ENCODE results near the gene OOSP1. TPM values are rescaled to one million over a fixed set of nuclear protein-coding genes. Genes with fewer than 3 reads are reported as not detected.
"Not testable (repeated sequence)": the region's sequence is repeated elsewhere in the genome, so short reads cannot be mapped to it uniquely, and the experiment has no call there.

The OOSP1 gene
- total RNA-seq, 1 donor from 2014 or later: not detected

DNA sequence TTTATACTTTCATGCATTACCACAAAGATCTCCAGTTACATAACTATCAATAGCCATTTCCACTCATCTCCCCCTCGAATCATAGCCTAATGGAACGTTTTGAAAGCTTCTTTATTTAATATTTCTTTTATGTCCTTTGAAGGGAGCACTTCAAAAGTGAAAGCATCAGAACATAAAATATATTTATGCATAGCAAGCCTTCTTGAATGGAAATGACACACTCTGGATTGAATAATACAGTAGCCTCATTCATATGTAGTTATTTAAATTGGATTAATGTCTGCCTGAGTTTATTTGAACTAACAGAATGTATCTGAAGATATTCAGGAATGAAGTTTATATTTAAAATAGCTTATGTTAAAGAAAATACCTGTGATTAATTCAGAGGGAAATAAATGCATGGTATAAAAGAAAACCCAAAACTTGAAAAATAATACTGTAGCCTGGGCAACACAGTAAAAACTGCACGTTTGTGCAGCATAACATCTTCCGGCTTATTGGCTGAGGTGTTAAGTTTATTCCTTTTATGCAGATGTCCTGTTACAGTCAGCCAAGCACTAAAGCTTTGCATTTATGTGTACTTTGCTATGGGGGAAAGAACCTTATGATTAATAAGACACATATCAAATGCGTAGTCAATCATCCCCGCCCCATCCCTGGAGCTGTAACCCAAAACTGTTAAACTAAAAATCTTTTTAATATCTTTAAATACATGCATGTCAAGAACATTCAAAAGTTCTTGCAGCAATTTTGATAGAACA is 37.7 kb upstream of the OOSP1 start:
- no peak for FAIRE-seq
- no peak for DNase-seq (ENCODE audit: low read depth)
- Histone ChIP-seq H3K36me3 (ENCODE audit: control insufficient read depth, insufficient read depth, low read length) (no peaks in the 10 kb centered on the region), H3K27me3 (ENCODE audit: control insufficient read depth, insufficient read depth, low read length) (no peaks in the 10 kb centered on the region), H3K4me3 (ENCODE audit: low read depth, low read length) (no peak overlapping the region)
- TF ChIP-seq, protein P1, sequence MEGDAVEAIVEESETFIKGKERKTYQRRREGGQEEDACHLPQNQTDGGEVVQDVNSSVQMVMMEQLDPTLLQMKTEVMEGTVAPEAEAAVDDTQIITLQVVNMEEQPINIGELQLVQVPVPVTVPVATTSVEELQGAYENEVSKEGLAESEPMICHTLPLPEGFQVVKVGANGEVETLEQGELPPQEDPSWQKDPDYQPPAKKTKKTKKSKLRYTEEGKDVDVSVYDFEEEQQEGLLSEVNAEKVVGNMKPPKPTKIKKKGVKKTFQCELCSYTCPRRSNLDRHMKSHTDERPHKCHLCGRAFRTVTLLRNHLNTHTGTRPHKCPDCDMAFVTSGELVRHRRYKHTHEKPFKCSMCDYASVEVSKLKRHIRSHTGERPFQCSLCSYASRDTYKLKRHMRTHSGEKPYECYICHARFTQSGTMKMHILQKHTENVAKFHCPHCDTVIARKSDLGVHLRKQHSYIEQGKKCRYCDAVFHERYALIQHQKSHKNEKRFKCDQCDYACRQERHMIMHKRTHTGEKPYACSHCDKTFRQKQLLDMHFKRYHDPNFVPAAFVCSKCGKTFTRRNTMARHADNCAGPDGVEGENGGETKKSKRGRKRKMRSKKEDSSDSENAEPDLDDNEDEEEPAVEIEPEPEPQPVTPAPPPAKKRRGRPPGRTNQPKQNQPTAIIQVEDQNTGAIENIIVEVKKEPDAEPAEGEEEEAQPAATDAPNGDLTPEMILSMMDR (IDR thresholded peaks at IDR 0.05; ENCODE audit: insufficient read depth, low read length, severe bottlenecking): no peak

DNA sequence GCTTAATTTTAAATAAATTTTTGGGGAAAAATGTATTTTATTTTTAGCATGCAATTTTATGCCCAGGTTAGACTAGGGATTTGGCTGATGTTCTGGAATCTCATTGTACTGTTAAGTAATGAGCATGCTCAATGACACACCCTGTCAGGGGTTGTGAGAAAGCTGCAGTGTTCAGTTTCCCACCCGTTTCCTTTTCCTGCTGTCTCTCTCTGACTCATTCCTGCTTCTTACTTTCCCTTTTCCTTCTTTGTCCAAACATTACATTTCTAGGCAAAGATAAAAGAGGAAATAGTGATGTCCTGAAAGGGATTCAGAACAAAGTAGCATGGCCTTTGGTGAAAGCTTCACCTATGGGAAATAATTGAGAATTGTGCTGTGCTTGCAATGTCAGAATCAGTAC is 36.9 kb upstream of the OOSP1 start:
- no peaks in the 10 kb centered on the region for H3K36me3 ChIP-seq (ENCODE audit: control insufficient read depth, insufficient read depth, low read length)
- H3K27me3 ChIP-seq (ENCODE audit: control insufficient read depth, insufficient read depth, low read length): no peaks in the 10 kb centered on the region
- H3K4me3 ChIP-seq (ENCODE audit: low read depth, low read length): no peak overlapping the region
- TF ChIP-seq, protein P1 (IDR thresholded peaks at IDR 0.05; ENCODE audit: insufficient read depth, low read length, severe bottlenecking): no peak
- DNase-seq (ENCODE audit: low read depth): peak; percentile 94
- no peak for FAIRE-seq

DNA sequence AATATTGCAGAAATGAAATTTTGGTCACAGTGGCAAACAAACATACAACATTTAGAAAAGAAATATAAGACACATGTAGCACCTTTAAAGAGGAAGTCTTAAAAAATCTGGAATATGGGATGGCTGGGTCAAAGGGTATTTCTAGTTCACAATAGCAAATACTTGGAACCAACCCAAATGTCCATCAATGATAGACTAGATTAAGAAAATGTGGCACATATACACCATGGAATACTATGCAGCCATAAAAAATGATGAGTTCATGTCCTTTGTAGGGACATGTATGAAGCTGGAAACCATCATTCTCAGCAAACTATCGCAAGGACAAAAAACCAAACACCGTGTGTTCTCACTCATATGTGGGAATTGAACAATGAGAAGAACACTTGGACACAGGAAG is 34.7 kb upstream of the OOSP1 start:
- FAIRE-seq; H3K36me3 ChIP-seq (ENCODE audit: control insufficient read depth, insufficient read depth, low read length); H3K4me3 ChIP-seq (ENCODE audit: low read depth, low read length); DNase-seq (ENCODE audit: low read depth); H3K27me3 ChIP-seq (ENCODE audit: control insufficient read depth, insufficient read depth, low read length): not testable (repeated sequence)

DNA sequence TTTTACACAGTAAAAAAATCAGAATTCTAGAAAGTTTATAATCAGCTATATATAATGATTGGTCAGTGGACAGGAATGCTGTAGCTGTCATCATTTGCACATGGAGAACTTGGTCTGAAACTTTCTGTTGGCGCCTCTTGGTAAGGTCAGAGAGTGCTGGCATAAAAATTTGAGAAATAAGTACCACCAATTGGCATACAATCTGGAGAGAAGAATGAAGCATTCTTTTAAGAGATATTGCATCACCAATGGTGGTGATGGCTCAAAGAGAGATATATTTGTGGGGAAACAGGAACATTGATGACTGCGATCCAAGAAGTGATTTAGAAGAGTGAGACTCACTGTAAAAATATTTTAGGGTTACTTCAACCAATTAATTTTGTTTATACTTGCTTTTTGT is 19.8 kb upstream of the OOSP1 start:
- no peaks in the 10 kb centered on the region for H3K27me3 ChIP-seq (ENCODE audit: control insufficient read depth, insufficient read depth, low read length)
- no peak overlapping the region for H3K4me3 ChIP-seq (ENCODE audit: low read depth, low read length)
- TF ChIP-seq, protein P1 (IDR thresholded peaks at IDR 0.05; ENCODE audit: insufficient read depth, low read length, severe bottlenecking): no peak
- peak; percentile 12 for DNase-seq (ENCODE audit: low read depth)
- no peaks in the 10 kb centered on the region for H3K36me3 ChIP-seq (ENCODE audit: control insufficient read depth, insufficient read depth, low read length)
- no peak for FAIRE-seq

DNA sequence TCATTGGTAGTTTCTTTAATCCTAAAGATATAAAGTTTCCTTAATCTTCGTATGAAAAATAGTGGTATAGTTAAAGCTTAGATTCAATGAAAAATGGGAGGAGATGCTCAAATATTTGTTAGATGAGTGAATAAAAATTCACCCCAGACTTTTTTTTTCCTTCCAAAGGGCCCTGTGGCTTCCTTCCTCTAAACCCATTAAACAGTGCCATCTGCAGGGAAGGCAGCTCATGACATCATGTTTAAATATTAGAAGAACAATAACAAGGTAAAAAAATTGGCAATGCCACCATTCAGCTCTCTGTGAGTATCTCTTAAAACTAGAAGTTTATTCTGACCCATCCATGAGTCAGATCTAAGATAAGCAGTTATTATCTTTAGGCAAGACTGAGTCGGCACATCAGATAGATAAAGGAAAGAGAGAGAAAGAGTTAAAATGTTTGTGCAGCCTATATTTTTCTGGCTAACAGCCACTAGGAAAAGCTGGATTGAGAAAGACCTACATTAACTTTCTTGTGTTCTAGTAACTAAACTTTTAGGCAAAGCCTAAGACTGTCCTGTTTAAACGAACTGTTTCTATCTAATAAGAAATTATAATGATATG is 19.1 kb upstream of the OOSP1 start:
- DNase-seq (ENCODE audit: low read depth) (peak; percentile 67), FAIRE-seq (no peak)
- H3K36me3 ChIP-seq (ENCODE audit: control insufficient read depth, insufficient read depth, low read length): no peaks in the 10 kb centered on the region
- H3K4me3 ChIP-seq (ENCODE audit: low read depth, low read length): no peak overlapping the region
- TF ChIP-seq, protein P1 (IDR thresholded peaks at IDR 0.05; ENCODE audit: insufficient read depth, low read length, severe bottlenecking): peak; percentile 39
- no peaks in the 10 kb centered on the region for H3K27me3 ChIP-seq (ENCODE audit: control insufficient read depth, insufficient read depth, low read length)

DNA sequence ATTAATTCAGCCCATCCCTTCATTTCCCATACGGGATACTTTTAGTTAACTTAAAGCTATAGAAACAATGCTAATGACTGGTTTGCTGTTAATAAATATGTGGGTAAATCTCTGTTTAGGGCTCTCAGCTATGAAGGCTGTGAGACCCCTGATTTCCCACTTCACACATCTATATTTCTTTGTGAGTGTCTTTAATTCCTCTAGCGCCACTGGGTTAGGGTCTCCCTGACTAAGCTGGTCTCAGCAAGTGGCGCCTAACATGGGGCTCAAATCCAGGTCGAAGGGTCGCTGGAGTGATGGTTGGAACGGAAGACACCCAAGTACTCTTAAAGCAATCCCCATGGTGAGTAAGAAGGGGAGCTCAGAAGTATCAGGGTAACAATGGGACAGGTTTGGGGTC is 14.4 kb upstream of the OOSP1 start:
- TF ChIP-seq, protein P1 (IDR thresholded peaks at IDR 0.05; ENCODE audit: insufficient read depth, low read length, severe bottlenecking): no peak
- no peaks in the 10 kb centered on the region for H3K36me3 ChIP-seq (ENCODE audit: control insufficient read depth, insufficient read depth, low read length)
- DNase-seq (ENCODE audit: low read depth) (no peak), FAIRE-seq (no peak)
- H3K4me3 ChIP-seq (ENCODE audit: low read depth, low read length): no peak overlapping the region
- no peaks in the 10 kb centered on the region for H3K27me3 ChIP-seq (ENCODE audit: control insufficient read depth, insufficient read depth, low read length)
